ENCODE data around the gene ST3GAL5. TPM values are rescaled to one million over a fixed set of nuclear protein-coding genes. Genes with fewer than 3 reads are reported as not detected.

ST3GAL5 gene
- total RNA-seq, 4 donors from 2014 or later = 3.0 to 20.2 (median 13.6) TPM

DNA sequence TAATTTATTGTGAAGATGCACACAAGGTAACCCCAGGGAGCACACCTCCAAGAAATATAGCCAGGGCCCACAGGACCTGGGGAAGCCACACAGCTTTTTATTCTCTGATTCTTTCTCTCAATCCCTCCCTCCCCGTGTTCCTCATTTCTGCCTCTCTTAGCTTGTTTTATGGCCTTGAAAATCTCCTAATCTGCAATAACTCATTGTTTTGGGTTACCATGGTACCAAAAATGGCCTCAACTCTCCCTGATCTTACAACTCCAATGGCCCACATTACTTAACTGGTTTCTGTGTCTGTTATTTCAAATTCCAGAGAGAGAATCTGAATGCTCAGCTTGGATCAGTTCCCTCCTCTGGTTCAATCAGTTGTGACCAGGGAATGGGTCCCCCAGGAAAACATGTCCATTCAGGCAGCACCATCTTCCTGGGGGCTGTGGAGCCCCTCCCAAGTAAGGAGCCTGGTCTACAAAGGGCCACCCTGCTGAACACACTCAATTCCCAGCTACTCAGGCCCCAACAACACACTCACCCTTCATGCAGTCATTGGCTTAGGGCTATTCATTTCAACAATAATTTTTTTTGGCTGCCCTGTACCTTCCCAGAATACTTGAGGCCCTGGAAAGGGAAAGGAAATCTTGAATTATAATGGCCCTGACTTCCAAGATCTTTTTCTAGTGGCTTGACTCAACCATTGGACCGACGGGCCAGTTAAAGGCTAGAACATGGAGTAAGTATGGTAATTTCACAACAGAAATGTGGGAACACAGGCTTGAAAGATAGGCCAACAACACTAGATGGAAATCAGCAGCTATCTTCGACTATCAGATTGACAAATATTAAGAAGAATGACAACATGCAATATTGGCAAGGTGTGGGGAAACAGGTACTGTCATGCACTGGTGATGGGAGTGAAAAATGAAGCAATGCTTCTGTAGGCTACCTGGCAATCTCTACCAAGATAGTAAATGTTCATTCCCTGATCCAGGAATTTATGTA, 41.6 kb upstream of the ST3GAL5 start:
- Histone ChIP-seq H3K36me3 (no peaks in the 10 kb centered on the region), H3K4me3 (no peak overlapping the region), H3K9me3 (no peaks in the 10 kb centered on the region), H3K4me1 (no peaks in the 10 kb centered on the region), H3K27me3 (no peaks in the 10 kb centered on the region), H3K27ac (peak overlapping the region in 3 of 4 donors; percentile 11 to 26 (median 25))
- intact Hi-C loops (cut with DNase I; ENCODE audit: low total_unique reads) (no loop called here), in situ Hi-C loops (cut with MboI; ENCODE audit: low pct_ligation_motif_present in 1 of 4, low pct_unique_long_range_greater_than_20kb in 1 of 4, low sequenced_read_pairs in 3 of 4) (no loop called here)
- 61 to 80% methylated on average over 3 to 4 of the region's 4 CpGs for WGBS, 2 donors (ENCODE audit: low coverage in 1 of 2)
- DNase-seq = no peak
- TF ChIP-seq, protein P1, sequence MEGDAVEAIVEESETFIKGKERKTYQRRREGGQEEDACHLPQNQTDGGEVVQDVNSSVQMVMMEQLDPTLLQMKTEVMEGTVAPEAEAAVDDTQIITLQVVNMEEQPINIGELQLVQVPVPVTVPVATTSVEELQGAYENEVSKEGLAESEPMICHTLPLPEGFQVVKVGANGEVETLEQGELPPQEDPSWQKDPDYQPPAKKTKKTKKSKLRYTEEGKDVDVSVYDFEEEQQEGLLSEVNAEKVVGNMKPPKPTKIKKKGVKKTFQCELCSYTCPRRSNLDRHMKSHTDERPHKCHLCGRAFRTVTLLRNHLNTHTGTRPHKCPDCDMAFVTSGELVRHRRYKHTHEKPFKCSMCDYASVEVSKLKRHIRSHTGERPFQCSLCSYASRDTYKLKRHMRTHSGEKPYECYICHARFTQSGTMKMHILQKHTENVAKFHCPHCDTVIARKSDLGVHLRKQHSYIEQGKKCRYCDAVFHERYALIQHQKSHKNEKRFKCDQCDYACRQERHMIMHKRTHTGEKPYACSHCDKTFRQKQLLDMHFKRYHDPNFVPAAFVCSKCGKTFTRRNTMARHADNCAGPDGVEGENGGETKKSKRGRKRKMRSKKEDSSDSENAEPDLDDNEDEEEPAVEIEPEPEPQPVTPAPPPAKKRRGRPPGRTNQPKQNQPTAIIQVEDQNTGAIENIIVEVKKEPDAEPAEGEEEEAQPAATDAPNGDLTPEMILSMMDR (IDR thresholded peaks at IDR 0.05) = no peak
- TF ChIP-seq POLR2A (IDR thresholded peaks at IDR 0.05) (no peak), EP300 (IDR thresholded peaks at IDR 0.05; ENCODE audit: low read depth) (no peak), POLR2AphosphoS5 (IDR thresholded peaks at IDR 0.05) (no peak)

DNA sequence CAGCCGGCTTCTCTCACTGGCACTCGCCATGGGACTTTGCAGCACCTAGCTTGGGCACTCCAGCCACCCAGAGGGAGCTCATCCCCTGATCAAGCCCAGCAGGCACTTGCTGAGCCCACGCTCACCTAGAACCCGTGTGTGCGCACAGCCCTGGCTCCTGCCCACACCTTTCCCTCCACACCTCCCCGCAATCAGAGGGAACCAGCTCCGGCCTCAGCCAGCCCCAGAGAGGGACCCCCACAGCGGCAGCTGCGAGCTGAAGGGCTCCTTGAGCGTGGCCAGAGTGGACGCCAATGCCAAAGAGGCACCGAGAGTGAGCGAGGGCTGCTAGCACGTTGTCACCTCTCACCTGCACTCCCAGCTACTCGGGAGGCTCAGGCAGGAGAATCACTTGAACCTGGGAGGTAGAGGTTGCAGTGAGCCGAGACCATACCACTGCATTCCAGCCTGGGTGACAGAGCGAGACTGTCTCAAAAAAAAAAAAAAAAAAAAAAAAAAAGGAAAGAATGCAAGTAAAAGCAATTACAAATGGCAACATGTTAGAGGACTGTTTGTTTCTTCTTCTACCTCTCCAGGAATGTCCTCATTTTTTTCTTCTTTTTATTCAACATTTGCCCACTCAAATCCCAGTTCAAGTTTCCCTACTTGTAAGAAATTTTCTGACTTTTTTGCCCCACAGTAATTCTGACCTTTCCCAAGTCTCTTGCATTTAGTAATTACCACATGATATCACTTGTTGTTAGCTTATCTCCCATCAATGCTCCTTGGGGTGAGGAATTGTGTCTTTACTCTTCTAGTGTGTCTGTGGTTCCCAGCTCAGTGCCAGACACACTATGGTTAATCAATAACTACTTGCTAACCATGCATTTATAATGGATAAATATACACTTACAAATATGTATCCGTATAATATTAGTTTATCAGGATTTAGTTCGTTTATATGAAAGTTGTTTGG, 40.6 kb upstream of the ST3GAL5 start:
- 65 to 85% methylated on average over 3 to 19 of the region's 19 CpGs for WGBS, 2 donors (ENCODE audit: low coverage in 1 of 2)
- Histone ChIP-seq H3K27ac (peak overlapping the region in 3 of 4 donors; percentile 11 to 25 (median 25)), H3K4me1 (no peaks in the 10 kb centered on the region), H3K4me3 (no peak overlapping the region), H3K27me3 (no peaks in the 10 kb centered on the region), H3K9me3 (no peaks in the 10 kb centered on the region), H3K36me3 (no peaks in the 10 kb centered on the region)
- no peak for DNase-seq
- in situ Hi-C loops (cut with MboI; ENCODE audit: low pct_ligation_motif_present in 1 of 4, low pct_unique_long_range_greater_than_20kb in 1 of 4, low sequenced_read_pairs in 3 of 4) = no loop called here
- TF ChIP-seq POLR2AphosphoS5 (IDR thresholded peaks at IDR 0.05) = no peak
- no peak for TF ChIP-seq EP300 (IDR thresholded peaks at IDR 0.05; ENCODE audit: low read depth)
- TF ChIP-seq POLR2A (IDR thresholded peaks at IDR 0.05) = no peak
- TF ChIP-seq, protein P1 (IDR thresholded peaks at IDR 0.05) = no peak
- intact Hi-C loops (cut with DNase I; ENCODE audit: low total_unique reads) = no loop called here

DNA sequence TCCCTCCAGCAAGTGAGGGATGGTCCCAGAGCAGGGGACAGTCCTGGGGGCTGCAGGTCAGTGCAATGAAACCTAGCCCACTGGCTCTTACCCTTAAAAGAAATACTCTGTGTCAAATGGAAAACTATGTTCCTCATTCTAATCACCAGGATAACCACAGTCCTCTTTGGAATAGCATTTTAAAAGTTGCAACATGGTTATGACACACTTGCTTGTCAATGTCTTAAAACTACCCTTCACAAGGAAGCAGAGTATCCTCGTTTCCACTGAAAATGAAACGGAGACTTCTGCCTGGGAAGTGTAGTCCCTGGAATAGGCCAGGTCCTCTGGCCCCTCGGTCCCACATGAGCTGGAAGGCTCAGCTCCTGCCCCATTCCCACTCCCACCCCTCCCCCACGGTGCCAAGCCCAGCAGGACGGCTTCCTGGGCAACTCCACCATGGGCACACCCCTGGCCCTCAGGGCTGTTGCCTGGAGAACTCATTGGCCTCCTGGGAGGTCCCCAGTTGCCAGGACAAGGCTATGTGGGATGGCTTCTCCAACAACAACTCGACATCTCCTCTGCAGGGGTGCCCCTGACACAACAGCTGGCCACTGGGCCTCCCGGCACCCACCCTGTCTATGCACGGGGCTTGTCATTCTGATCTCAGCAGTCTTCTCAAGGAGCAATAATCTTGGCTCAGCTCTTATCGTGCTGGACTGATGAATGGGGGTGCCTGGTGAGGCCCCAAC, 38.3 kb upstream of the ST3GAL5 start:
- H3K36me3 ChIP-seq = no peaks in the 10 kb centered on the region
- TF ChIP-seq, protein P1 (IDR thresholded peaks at IDR 0.05) = no peak
- H3K4me3 ChIP-seq = no peak overlapping the region
- no peaks in the 10 kb centered on the region for H3K9me3 ChIP-seq
- no peaks in the 10 kb centered on the region for H3K4me1 ChIP-seq
- H3K27ac ChIP-seq = no peak overlapping the region
- WGBS, 2 donors (ENCODE audit: low coverage in 1 of 2) = 90% methylated on average over 9 of the region's 9 CpGs; no CpG with 5 or more reads in 1 of the 2 donors
- no peak for DNase-seq
- intact Hi-C loops (cut with DNase I; ENCODE audit: low total_unique reads) = no loop called here
- in situ Hi-C loops (cut with MboI; ENCODE audit: low pct_ligation_motif_present in 1 of 4, low pct_unique_long_range_greater_than_20kb in 1 of 4, low sequenced_read_pairs in 3 of 4) = no loop called here
- no peaks in the 10 kb centered on the region for H3K27me3 ChIP-seq
